ENCODE data around the gene PLCZ1.

PLCZ1 gene

DNA sequence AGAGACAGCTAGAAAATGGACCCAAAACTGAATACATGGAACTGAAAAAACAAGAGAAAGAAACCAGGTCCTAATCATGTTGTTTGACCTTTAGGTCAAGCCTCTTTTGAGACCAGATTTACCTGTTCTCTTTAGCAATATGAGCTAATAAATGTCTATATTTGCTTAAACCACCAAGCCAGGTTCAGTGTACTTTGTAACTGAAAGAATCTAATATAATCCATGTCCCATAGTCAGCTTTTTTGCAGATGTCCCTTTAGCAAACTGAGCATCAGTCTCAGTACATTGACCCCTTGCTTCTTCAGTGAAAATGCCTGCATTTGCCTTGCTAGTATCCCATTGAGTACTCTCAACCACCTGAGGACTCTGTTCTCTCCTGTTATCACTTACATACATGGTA, 61.7 kb downstream of the PLCZ1 start:
- no peak overlapping the region for H2AFZ ChIP-seq (ENCODE audit: low read length, unreplicated experiment)
- no peaks in the 10 kb centered on the region for H3K36me3 ChIP-seq (ENCODE audit: insufficient read depth, low read length)
- H3K4me3 ChIP-seq (ENCODE audit: low read depth, low read length), result no peak overlapping the region
- H3K4me1 ChIP-seq (ENCODE audit: control insufficient read depth, insufficient read depth, low read length, unreplicated experiment), result no peaks in the 10 kb centered on the region
- no peaks in the 10 kb centered on the region for H3K79me2 ChIP-seq (ENCODE audit: control insufficient read depth, insufficient read depth, low read length, unreplicated experiment)
- H3K27me3 ChIP-seq (ENCODE audit: insufficient read depth, low read length), result no peaks in the 10 kb centered on the region
- no peak overlapping the region for H3K27ac ChIP-seq (ENCODE audit: low read depth, low read length)

DNA sequence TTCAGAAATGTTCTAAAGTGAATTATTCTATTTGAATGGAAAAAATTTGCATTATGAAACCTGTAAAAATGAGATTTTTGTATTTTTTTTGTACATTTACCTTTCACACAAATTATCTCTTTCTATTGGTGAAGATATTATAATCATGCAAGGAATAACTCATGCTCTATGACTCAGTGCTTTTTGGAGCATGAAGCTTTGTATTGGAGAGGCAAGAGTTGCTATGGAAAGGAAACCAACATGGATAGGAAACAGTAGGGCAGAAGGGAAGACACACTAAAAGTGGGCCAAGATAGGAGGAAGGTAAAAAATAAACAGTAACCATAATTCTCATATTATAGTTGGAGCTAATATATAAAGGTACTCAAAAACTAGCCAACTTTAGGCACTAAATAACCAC, 79.0 kb downstream of the PLCZ1 start:
- no peak overlapping the region for H2AFZ ChIP-seq (ENCODE audit: low read length, unreplicated experiment)
- no peak overlapping the region for H3K27ac ChIP-seq (ENCODE audit: low read depth, low read length)
- no peaks in the 10 kb centered on the region for H3K27me3 ChIP-seq (ENCODE audit: insufficient read depth, low read length)
- no peaks in the 10 kb centered on the region for H3K4me1 ChIP-seq (ENCODE audit: control insufficient read depth, insufficient read depth, low read length, unreplicated experiment)
- no peaks in the 10 kb centered on the region for H3K79me2 ChIP-seq (ENCODE audit: control insufficient read depth, insufficient read depth, low read length, unreplicated experiment)
- no peaks in the 10 kb centered on the region for H3K36me3 ChIP-seq (ENCODE audit: insufficient read depth, low read length)
- no peak overlapping the region for H3K4me3 ChIP-seq (ENCODE audit: low read depth, low read length)

DNA sequence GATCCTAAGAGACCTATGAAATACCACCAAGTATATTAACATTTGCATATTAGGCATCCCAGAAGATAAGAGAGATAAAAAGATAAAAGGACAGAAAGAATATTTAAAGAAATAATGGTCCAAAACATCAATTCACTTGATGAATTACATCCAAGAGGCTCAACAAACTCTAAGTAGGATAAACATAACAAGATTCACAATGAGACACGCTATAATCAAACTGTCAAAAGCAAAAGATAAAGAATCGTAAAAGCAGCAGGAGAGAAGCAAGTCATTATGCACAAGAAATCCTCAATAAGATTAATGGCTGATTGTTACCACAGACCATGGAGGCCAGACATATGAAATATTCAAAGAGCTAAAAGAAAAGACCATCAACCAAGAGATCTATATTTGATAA, 79.6 kb downstream of the PLCZ1 start:
- Histone ChIP-seq H3K79me2 (ENCODE audit: control insufficient read depth, insufficient read depth, low read length, unreplicated experiment) (no peaks in the 10 kb centered on the region), H3K36me3 (ENCODE audit: insufficient read depth, low read length) (no peaks in the 10 kb centered on the region), H3K4me1 (ENCODE audit: control insufficient read depth, insufficient read depth, low read length, unreplicated experiment) (no peaks in the 10 kb centered on the region), H3K27ac (ENCODE audit: low read depth, low read length) (no peak overlapping the region), H2AFZ (ENCODE audit: low read length, unreplicated experiment) (no peak overlapping the region), H3K4me3 (ENCODE audit: low read depth, low read length) (no peak overlapping the region), H3K27me3 (ENCODE audit: insufficient read depth, low read length) (no peaks in the 10 kb centered on the region)

DNA sequence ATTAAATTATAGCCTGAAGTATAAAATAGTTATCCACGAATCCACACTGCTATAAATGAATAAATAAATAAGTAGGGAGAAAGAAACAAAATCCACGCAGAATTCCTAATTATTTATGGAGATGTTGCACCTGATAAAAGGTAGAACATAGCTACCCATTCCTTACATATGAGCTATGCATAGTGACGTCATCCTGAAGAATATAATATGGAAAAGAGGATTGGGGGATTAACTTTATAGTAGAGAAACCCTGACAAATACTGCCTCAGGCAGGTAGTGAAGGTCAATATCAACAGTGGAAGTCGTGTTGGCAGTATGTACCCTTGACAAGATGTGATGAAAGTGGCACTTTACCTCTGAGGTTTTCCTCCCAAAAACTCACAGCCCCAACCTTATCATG, 82.5 kb downstream of the PLCZ1 start:
- H3K4me3 ChIP-seq (ENCODE audit: low read depth, low read length), result no peak overlapping the region
- no peaks in the 10 kb centered on the region for H3K36me3 ChIP-seq (ENCODE audit: insufficient read depth, low read length)
- H3K4me1 ChIP-seq (ENCODE audit: control insufficient read depth, insufficient read depth, low read length, unreplicated experiment), result no peaks in the 10 kb centered on the region
- H2AFZ ChIP-seq (ENCODE audit: low read length, unreplicated experiment), result no peak overlapping the region
- no peak overlapping the region for H3K27ac ChIP-seq (ENCODE audit: low read depth, low read length)
- no peaks in the 10 kb centered on the region for H3K79me2 ChIP-seq (ENCODE audit: control insufficient read depth, insufficient read depth, low read length, unreplicated experiment)
- H3K27me3 ChIP-seq (ENCODE audit: insufficient read depth, low read length), result no peaks in the 10 kb centered on the region

DNA sequence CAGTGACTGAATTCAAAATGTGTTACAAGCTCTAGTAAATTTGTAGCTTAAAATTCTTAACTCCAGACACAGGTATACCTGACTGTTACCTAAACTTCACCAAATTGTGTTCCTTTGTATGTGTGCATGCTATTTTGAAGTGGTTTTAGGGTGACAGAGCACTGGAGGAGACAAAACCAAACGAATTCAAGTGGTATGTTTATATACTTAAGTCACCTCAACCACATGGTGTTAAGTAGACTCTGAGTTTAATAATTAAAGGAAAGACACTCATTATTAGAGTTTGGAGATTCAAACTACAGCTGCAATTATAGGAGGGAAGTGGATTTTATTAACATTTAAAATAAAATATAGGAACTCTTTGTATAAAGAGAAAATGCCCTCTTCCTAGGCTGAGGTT, 84.3 kb downstream of the PLCZ1 start:
- H3K4me1 ChIP-seq (ENCODE audit: control insufficient read depth, insufficient read depth, low read length, unreplicated experiment), result no peaks in the 10 kb centered on the region
- H3K79me2 ChIP-seq (ENCODE audit: control insufficient read depth, insufficient read depth, low read length, unreplicated experiment), result no peaks in the 10 kb centered on the region
- H3K4me3 ChIP-seq (ENCODE audit: low read depth, low read length), result no peak overlapping the region
- no peaks in the 10 kb centered on the region for H3K36me3 ChIP-seq (ENCODE audit: insufficient read depth, low read length)
- no peak overlapping the region for H3K27ac ChIP-seq (ENCODE audit: low read depth, low read length)
- no peak overlapping the region for H2AFZ ChIP-seq (ENCODE audit: low read length, unreplicated experiment)
- no peaks in the 10 kb centered on the region for H3K27me3 ChIP-seq (ENCODE audit: insufficient read depth, low read length)

DNA sequence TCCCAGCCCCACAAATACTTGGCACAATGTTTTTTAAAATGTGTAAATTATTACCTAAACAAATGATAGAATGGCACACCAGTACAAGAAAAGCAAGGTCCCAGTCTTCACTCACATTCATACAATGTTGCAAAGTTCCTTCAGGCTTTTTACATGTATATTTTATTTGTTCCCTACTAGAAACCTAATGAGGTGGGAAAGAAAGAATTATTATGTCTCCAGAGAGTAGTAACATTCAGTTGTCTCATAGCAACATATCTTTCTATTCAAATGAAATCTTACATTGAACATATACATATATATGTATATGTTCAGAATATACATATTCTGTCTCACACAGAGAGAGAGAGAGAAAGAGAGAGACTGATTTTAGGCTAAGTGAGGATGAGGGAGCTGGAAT, 85.2 kb downstream of the PLCZ1 start:
- no peak overlapping the region for H3K4me3 ChIP-seq (ENCODE audit: low read depth, low read length)
- no peak overlapping the region for H3K27ac ChIP-seq (ENCODE audit: low read depth, low read length)
- no peak overlapping the region for H2AFZ ChIP-seq (ENCODE audit: low read length, unreplicated experiment)
- no peaks in the 10 kb centered on the region for H3K27me3 ChIP-seq (ENCODE audit: insufficient read depth, low read length)
- no peaks in the 10 kb centered on the region for H3K4me1 ChIP-seq (ENCODE audit: control insufficient read depth, insufficient read depth, low read length, unreplicated experiment)
- no peaks in the 10 kb centered on the region for H3K79me2 ChIP-seq (ENCODE audit: control insufficient read depth, insufficient read depth, low read length, unreplicated experiment)
- H3K36me3 ChIP-seq (ENCODE audit: insufficient read depth, low read length), result no peaks in the 10 kb centered on the region

DNA sequence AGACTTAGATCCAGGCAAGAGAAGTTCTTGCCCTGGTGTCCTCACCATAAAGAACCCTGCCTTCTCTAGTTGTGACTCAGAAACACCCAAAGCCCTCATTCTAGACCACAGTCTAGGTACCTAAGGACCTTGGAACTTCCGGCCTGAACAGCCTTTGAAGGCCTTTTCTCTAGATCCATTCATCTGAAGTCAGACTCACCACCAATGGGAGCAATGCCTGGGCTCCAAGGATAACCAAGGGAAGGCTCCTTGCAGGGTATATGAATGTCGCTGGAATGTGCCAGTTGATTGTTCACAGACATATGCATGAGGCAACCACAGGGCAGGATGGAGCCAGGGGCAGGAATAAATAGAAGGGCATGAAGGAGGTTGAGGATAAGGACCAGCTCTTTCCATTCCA, 86.3 kb downstream of the PLCZ1 start:
- no peak overlapping the region for H3K27ac ChIP-seq (ENCODE audit: low read depth, low read length)
- H3K27me3 ChIP-seq (ENCODE audit: insufficient read depth, low read length), result no peaks in the 10 kb centered on the region
- H3K4me3 ChIP-seq (ENCODE audit: low read depth, low read length), result no peak overlapping the region
- no peaks in the 10 kb centered on the region for H3K4me1 ChIP-seq (ENCODE audit: control insufficient read depth, insufficient read depth, low read length, unreplicated experiment)
- no peak overlapping the region for H2AFZ ChIP-seq (ENCODE audit: low read length, unreplicated experiment)
- no peaks in the 10 kb centered on the region for H3K36me3 ChIP-seq (ENCODE audit: insufficient read depth, low read length)
- H3K79me2 ChIP-seq (ENCODE audit: control insufficient read depth, insufficient read depth, low read length, unreplicated experiment), result no peaks in the 10 kb centered on the region

DNA sequence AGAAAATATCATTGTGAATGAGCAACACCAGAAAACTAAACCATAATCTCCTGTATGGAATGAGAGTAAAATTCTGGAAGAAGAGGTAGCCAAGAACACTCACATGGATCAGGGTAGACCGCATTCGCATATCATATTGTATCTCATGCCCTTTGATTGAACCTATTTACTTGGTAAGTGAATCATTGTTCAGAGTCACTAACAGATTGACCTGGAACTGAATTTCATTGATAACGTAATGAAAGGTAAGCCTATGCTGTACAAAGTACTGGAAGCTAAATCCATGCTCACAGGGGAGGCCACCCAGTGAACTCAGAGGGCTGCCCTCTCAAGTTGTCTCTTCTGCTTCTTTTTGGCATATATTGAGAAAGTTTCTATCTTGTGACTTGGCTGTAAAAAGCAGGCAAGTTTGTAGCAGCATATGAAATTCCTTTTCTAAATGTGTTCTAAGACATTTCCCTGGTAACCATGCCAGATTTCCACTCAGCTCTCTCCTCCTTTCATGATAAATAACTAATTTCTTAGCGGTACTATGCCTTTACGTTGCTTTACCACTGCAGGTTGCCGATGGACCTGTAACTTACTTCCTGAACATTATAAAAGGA, 91.4 kb downstream of the PLCZ1 start:
- H3K27ac ChIP-seq (ENCODE audit: low read depth, low read length), result no peak overlapping the region
- H3K27me3 ChIP-seq (ENCODE audit: insufficient read depth, low read length), result no peaks in the 10 kb centered on the region
- H3K4me3 ChIP-seq (ENCODE audit: low read depth, low read length), result no peak overlapping the region
- H3K36me3 ChIP-seq (ENCODE audit: insufficient read depth, low read length), result no peaks in the 10 kb centered on the region
- H2AFZ ChIP-seq (ENCODE audit: low read length, unreplicated experiment), result peak overlapping the region; percentile 36
- H3K79me2 ChIP-seq (ENCODE audit: control insufficient read depth, insufficient read depth, low read length, unreplicated experiment), result no peaks in the 10 kb centered on the region
- no peaks in the 10 kb centered on the region for H3K4me1 ChIP-seq (ENCODE audit: control insufficient read depth, insufficient read depth, low read length, unreplicated experiment)

DNA sequence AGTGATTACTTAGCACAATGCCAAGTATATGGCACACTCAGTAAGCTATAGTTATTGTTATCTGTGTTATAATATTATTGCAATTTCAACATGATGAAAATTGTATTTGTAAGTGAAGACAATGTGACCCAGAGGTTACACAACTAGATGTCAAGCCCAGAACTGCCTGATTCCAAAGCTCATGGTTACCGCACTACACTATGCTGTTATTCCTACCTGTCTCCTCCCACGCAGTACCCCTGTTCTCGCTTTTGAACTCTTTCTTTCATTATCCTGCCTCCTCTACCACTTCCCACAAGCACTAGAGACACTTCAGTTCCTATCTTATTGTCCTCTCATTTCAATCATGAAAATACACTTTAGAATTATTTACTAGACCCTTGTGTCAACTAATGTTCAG, 93.2 kb downstream of the PLCZ1 start:
- no peak overlapping the region for H3K27ac ChIP-seq (ENCODE audit: low read depth, low read length)
- H3K4me1 ChIP-seq (ENCODE audit: control insufficient read depth, insufficient read depth, low read length, unreplicated experiment), result no peaks in the 10 kb centered on the region
- H2AFZ ChIP-seq (ENCODE audit: low read length, unreplicated experiment), result no peak overlapping the region
- no peak overlapping the region for H3K4me3 ChIP-seq (ENCODE audit: low read depth, low read length)
- H3K27me3 ChIP-seq (ENCODE audit: insufficient read depth, low read length), result no peaks in the 10 kb centered on the region
- H3K79me2 ChIP-seq (ENCODE audit: control insufficient read depth, insufficient read depth, low read length, unreplicated experiment), result no peaks in the 10 kb centered on the region
- no peaks in the 10 kb centered on the region for H3K36me3 ChIP-seq (ENCODE audit: insufficient read depth, low read length)

DNA sequence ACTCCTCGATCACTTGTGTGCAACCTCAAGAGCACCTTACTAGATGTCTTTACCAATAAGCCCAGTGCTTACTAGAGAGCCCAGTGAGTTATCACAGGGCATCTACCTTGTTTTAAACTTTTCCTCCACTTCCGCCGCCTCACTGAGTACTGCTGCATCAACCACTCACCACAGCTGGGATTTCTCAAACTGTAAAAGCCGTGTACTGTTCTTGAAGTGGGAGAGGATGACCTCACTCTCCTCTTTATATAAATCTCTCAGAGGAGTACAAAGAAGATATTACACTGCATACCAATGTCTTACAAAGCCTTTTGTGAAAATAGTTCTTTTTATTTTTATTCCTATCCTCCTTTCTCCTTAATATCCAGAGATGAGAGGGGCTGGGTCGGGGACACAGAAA, 94.1 kb downstream of the PLCZ1 start:
- Histone ChIP-seq H3K36me3 (ENCODE audit: insufficient read depth, low read length) (no peaks in the 10 kb centered on the region), H3K4me3 (ENCODE audit: low read depth, low read length) (no peak overlapping the region), H2AFZ (ENCODE audit: low read length, unreplicated experiment) (no peak overlapping the region), H3K27ac (ENCODE audit: low read depth, low read length) (no peak overlapping the region), H3K4me1 (ENCODE audit: control insufficient read depth, insufficient read depth, low read length, unreplicated experiment) (no peaks in the 10 kb centered on the region), H3K79me2 (ENCODE audit: control insufficient read depth, insufficient read depth, low read length, unreplicated experiment) (no peaks in the 10 kb centered on the region), H3K27me3 (ENCODE audit: insufficient read depth, low read length) (no peaks in the 10 kb centered on the region)

DNA sequence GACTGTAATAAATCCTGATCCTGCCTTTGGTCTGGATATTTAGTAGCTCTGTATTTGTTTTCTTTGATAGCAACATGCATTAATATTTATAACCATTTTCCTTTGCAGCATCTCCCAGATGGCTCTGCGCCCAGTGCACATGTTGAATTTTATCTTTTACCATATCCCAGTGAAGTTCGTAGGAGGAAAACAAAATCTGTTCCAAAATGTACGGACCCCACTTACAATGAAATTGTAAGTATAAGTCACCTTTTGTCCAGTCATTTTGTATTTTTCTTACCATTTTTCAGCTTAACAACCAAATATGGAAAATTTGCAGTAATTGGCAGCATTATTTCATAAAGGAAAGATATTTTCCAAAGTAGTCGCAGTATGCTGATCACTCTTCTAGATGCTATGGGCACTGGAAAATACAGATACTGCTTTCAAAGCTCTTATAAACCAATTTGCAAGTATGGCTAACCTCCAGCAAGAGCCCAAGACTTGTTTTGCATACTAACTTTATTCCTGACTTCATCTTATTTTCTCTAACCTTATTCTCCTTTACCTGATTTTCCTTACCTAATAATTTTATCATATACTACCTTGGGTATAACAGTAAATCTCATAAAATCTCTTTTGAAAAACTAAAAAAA, 97.4 kb downstream of the PLCZ1 start:
- H2AFZ ChIP-seq (ENCODE audit: low read length, unreplicated experiment), result no peak overlapping the region
- H3K36me3 ChIP-seq (ENCODE audit: insufficient read depth, low read length), result no peaks in the 10 kb centered on the region
- no peaks in the 10 kb centered on the region for H3K4me1 ChIP-seq (ENCODE audit: control insufficient read depth, insufficient read depth, low read length, unreplicated experiment)
- H3K27ac ChIP-seq (ENCODE audit: low read depth, low read length), result no peak overlapping the region
- no peak overlapping the region for H3K4me3 ChIP-seq (ENCODE audit: low read depth, low read length)
- H3K79me2 ChIP-seq (ENCODE audit: control insufficient read depth, insufficient read depth, low read length, unreplicated experiment), result no peaks in the 10 kb centered on the region
- H3K27me3 ChIP-seq (ENCODE audit: insufficient read depth, low read length), result no peaks in the 10 kb centered on the region
